Measurements from ENCODE around the gene TRPC3.

Gene TRPC3

GRCh38 chr4:121869841-121870822, 81.7 kb downstream of the TRPC3 start, which contains the start of gene BBS7:
Gene BBS7, minus strand, starts transcription at chr4:121870474. Its CDS starts 161 bp downstream, at chr4:121870313.
- DNase-seq: peak; percentile 93 to 97

GRCh38 chr4:121863799-121864198, 88.1 kb downstream of the TRPC3 start:
- DNase-seq: no peak

GRCh38 chr4:121861426-121861825, 90.4 kb downstream of the TRPC3 start:
- DNase-seq: no peak

- no peak for DNase-seq
Observed at GRCh38 chr4:121860121-121860520, 91.7 kb downstream of the TRPC3 start.

GRCh38 chr4:121851354-121851753, 100.5 kb downstream of the TRPC3 start:
- DNase-seq: no peak

GRCh38 chr4:121846662-121847061, 105.2 kb downstream of the TRPC3 start:
- DNase-seq: no peak

GRCh38 chr4:121842862-121843261, 109.0 kb downstream of the TRPC3 start:
- DNase-seq: peak in 1 of 2 donors; percentile 39

GRCh38 chr4:121838136-121838535, 113.7 kb downstream of the TRPC3 start:
- no peak for DNase-seq

- DNase-seq: no peak
Observed at GRCh38 chr4:121829511-121829910, 122.3 kb downstream of the TRPC3 start.

All from hippocampal formation (tissue), 2 donors.